Mesothelial cell of epicardium (in vitro differentiated cells): ENCODE measurements around the gene FNBP1. TPM values are rescaled to one million over a fixed set of nuclear protein-coding genes. Genes with fewer than 3 reads are reported as not detected.

Source experiments
- DNase-seq, 2 experiments: peaks; one replicate each; pipeline ENCODE4 v3.0.0; 2021; ENCODE audit warnings: low spot score in 2 of 2; ENCODE audit not compliant: unreplicated experiment in 2 of 2
- H3K27ac Mint-ChIP-seq: 2 replicates; pipeline ENCODE4 v1.8.0; 2021; ENCODE audit warnings: mixed read lengths
- H3K27me3 Mint-ChIP-seq: 2 replicates; pipeline ENCODE4 v1.8.0; 2021; ENCODE audit warnings: low read depth, mixed read lengths
- H3K36me3 Mint-ChIP-seq: 2 replicates; pipeline ENCODE4 v1.8.0; 2021; ENCODE audit warnings: mixed read lengths
- H3K4me1 Mint-ChIP-seq: 2 replicates; pipeline ENCODE4 v1.8.0; 2021; ENCODE audit warnings: mixed read lengths
- H3K4me3 Mint-ChIP-seq: 2 replicates; pipeline ENCODE4 v1.8.0; 2021; ENCODE audit warnings: mild to moderate bottlenecking, moderate library complexity, mixed read lengths
- H3K9me3 Mint-ChIP-seq: 2 replicates; pipeline ENCODE4 v1.8.0; 2021; ENCODE audit warnings: mixed read lengths
- CTCF ChIP-seq: fragments of 200-600 bp; sonication (generic); IDR thresholded peaks from one replicate; pipeline ENCODE4 v1.5.0; 2021; ENCODE audit warnings: antibody characterized with exemption; ENCODE audit not compliant: unreplicated experiment
- total RNA-seq: library from RNA; stranded (reverse); gene quantifications from 3 replicates; pipeline ENCODE4 v1.2.1, GENCODE V29; 2021

The FNBP1 gene
- total RNA-seq, 1 donor from 2014 or later, result 52.4 TPM

DNA sequence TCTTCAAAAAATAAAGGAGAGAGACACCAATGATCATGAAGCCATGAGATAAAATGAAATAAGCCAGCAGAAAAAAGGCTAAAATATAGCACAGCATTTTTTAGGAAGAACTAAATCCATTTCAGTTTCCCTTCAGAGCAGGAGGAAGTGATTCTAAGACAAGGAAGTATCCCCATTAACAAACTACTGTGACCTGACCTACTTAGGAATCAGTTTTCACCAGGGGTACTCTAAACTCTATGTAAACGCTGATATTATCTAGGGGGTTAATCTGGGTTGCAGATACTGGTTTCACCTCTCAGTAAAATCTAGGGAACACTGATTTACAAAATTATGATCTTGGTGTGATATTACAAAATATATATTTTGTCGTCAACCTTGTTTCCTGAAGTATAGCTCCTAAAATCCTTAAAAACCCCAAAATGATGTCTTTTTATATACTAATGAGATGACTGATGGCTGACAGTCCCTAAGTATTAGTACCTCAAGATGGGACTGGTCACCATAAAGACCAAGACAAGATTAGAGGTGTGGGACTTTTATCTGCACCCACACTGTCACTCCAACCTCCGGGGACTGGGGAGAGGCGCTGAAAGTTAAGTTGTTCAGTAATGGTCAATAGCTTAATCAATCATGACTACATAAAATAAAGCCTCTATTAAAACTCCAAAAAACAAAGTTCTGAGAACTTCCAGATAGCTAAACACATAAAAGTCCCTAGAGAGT is 2.9 kb upstream of the FNBP1 start:
- H3K27ac Mint-ChIP-seq, result no peak overlapping the region
- no peaks in the 10 kb centered on the region for H3K27me3 Mint-ChIP-seq
- H3K4me1 Mint-ChIP-seq, result peaks cover 28% of the 10 kb centered on the region
- no peaks in the 10 kb centered on the region for H3K36me3 Mint-ChIP-seq
- H3K4me3 Mint-ChIP-seq, result no peak overlapping the region
- no peak for DNase-seq
- TF ChIP-seq CTCF, result no peak
- H3K9me3 Mint-ChIP-seq, result no peaks in the 10 kb centered on the region

DNA sequence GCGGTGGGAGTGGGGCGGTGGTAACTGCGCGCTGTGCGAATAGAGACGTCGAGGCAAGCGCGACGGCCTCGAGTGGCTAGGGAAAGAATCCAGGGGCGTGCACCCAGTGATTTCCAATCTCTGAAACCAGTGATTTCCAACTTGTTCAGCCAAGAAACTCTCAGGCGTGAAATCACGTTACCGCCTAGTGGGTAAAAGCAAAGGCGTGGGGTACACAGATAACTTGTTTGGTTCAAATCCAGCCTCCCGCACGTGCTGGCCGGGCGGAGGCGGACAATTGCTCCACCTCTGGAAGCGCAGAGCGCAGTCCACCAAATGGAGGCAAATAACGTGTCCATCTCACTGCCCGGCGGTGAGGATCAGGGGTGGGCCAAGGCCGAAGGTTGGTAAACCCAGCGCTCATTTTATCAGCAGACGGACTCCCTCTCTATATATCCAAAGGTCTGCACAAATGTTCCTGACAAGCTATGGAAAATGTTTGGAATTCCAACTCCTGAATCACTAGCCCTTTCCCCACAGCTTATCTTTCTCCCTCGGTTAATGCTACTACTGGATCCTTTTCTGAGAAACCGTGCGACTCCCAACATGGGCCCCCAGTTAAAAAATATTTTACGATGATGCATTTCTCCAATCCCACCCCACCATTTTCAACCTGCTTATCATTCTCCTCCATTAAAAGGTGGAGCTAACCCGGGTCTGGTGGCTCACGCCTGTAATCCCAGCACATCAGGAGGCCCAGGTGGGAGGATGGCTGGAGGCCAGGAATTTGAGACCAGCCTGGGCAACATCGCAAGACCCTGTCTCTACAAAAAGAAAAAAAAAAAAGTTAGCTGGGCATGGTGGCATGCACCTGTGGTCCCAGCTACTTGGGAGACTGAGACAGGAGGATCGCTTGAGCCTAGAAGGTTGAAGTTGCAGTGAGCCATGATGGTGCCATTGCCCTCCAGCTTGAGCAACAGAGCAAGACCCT is 950 bp upstream of the FNBP1 start:
- Mint-ChIP-seq H3K27ac (peak overlapping the region; percentile 97), H3K36me3 (no peaks in the 10 kb centered on the region)
- DNase-seq, result no peak

GRCh38 chr9:130042406-130042884 is 544 bp downstream of the FNBP1 start:
- TF ChIP-seq CTCF, result no peak
- H3K27ac Mint-ChIP-seq, result peak overlapping the region; percentile 94
- peak; percentile 28 to 67 for DNase-seq
- H3K27me3 Mint-ChIP-seq, result no peaks in the 10 kb centered on the region
- peak overlapping the region; percentile 93 for H3K4me3 Mint-ChIP-seq
- no peaks in the 10 kb centered on the region for H3K36me3 Mint-ChIP-seq
- no peaks in the 10 kb centered on the region for H3K9me3 Mint-ChIP-seq
- peaks cover 28% of the 10 kb centered on the region for H3K4me1 Mint-ChIP-seq

More for the DNA sequence above, 950 bp upstream of the FNBP1 start:
- Mint-ChIP-seq H3K4me3 (peak overlapping the region; percentile 96), H3K27me3 (no peaks in the 10 kb centered on the region), H3K4me1 (peaks cover 28% of the 10 kb centered on the region), H3K9me3 (no peaks in the 10 kb centered on the region)
- TF ChIP-seq CTCF, result no peak

- H3K4me1 Mint-ChIP-seq, result peaks cover 28% of the 10 kb centered on the region
Observed at GRCh38 chr9:130041648-130042405, 1.2 kb downstream of the FNBP1 start.

More at GRCh38 chr9:130041648-130042405, 1.2 kb downstream of the FNBP1 start:
- no peaks in the 10 kb centered on the region for H3K36me3 Mint-ChIP-seq
- H3K4me3 Mint-ChIP-seq, result peak overlapping the region; percentile 93
- DNase-seq, result peak in 1 of 2 experiments; percentile 64
- no peaks in the 10 kb centered on the region for H3K9me3 Mint-ChIP-seq
- H3K27me3 Mint-ChIP-seq, result no peaks in the 10 kb centered on the region
- peak overlapping the region; percentile 94 for H3K27ac Mint-ChIP-seq
- no peak for TF ChIP-seq CTCF
